Natural killer cell (primary cell): ENCODE data around the gene SLC22A23. TPM values are rescaled to one million over a fixed set of nuclear protein-coding genes. Genes with fewer than 3 reads are reported as not detected.

Source experiments
- ATAC-seq, 3 donors: fragments of 150-1000 bp in 2 of 3; fragments of 200-7000 bp in 1 of 3; cut with Tn5 transposase; 1 replicate in 1 of 3; 2 replicates in 2 of 3; pipeline ENCODE4 v1.10.0; 2021; ENCODE audit warnings: mild to moderate bottlenecking in 2 of 3, moderate library complexity in 2 of 3
- DNase-seq, 2 donors: peaks; one replicate each; pipeline versions ENCODE4 v3.0.0 to v3.0.0-alpha.2; 2013 to 2021; ENCODE audit warnings: mixed read lengths in 1 of 2
- H3K27ac ChIP-seq: one replicate; pipeline ENCODE4 v1.5.1; 2013; ENCODE audit warnings: mild to moderate bottlenecking, low read length
- H3K27me3 ChIP-seq: one replicate; pipeline ENCODE4 v1.6.1; 2013; ENCODE audit warnings: low read length; ENCODE audit not compliant: control insufficient read depth, insufficient read depth
- H3K36me3 ChIP-seq: one replicate; pipeline ENCODE4 v1.6.1; 2013; ENCODE audit warnings: low read length; ENCODE audit not compliant: control insufficient read depth, insufficient read depth
- H3K4me1 ChIP-seq: one replicate; pipeline ENCODE4 v1.6.1; 2013; ENCODE audit warnings: low read length; ENCODE audit not compliant: control insufficient read depth, insufficient read depth
- H3K4me3 ChIP-seq: one replicate; pipeline ENCODE4 v1.5.1; 2013; ENCODE audit warnings: low read length
- H3K9me3 ChIP-seq: one replicate; pipeline ENCODE4 v1.6.1; 2013; ENCODE audit warnings: low read length; ENCODE audit not compliant: control insufficient read depth, insufficient read depth
- H3K27ac Mint-ChIP-seq, 2 donors: one replicate each; pipeline ENCODE4 v1.8.0; 2022; ENCODE audit warnings: mild to moderate bottlenecking in 2 of 2, mixed read lengths in 2 of 2, moderate library complexity in 1 of 2
- H3K27me3 Mint-ChIP-seq, 2 donors: one replicate each; pipeline ENCODE4 v1.8.0; 2022; ENCODE audit warnings: low read depth in 2 of 2, mixed read lengths in 2 of 2
- H3K36me3 Mint-ChIP-seq: one replicate; pipeline ENCODE4 v1.8.0; 2022; ENCODE audit warnings: mixed read lengths
- H3K4me1 Mint-ChIP-seq, 2 donors: one replicate each; pipeline ENCODE4 v1.8.0; 2022; ENCODE audit warnings: mixed read lengths in 2 of 2
- H3K4me3 Mint-ChIP-seq: one replicate; pipeline ENCODE4 v1.8.0; 2022; ENCODE audit warnings: mild to moderate bottlenecking, moderate library complexity, mixed read lengths
- H3K9me3 Mint-ChIP-seq, 2 donors: one replicate each; pipeline ENCODE4 v1.8.0; 2022; ENCODE audit warnings: mixed read lengths in 2 of 2
- CTCF ChIP-seq: fragments of 200-600 bp; IDR thresholded peaks from one replicate; pipeline ENCODE4 v1.8.0; 2022; ENCODE audit warnings: antibody characterized with exemption
- WGBS: methylation state at CpG from one replicate; pipeline ENCODE4 v1.1.7; 2013; ENCODE audit warnings: missing lambda C conversion rate; ENCODE audit not compliant: insufficient coverage; 5-methylcytosine and 5-hydroxymethylcytosine counted together
- intact Hi-C: fragments of 100-400 bp; cut with micrococcal nuclease; formaldehyde crosslinking; loops from one replicate; pipeline ENCODE4 v1.14.2; 2022
- total RNA-seq, 4 donors: library from RNA; stranded (reverse); fragments of 120-200 nt in 1 of 4; gene quantifications; one replicate each; pipeline versions ENCODE4 v1.2.3 to v1.2.4, GENCODE V29; 2013 to 2022

Gene SLC22A23
- total RNA-seq, 3 donors from 2014 or later (not counting 1 experiment from before 2014, with no cell fraction given): 0.24 to 0.79 (median 0.38) TPM

GRCh38 chr6:3392930-3393835 is 63.7 kb downstream of the SLC22A23 start:
- Mint-ChIP-seq H3K4me3 (no peak overlapping the region), H3K4me1 (no peaks in the 10 kb centered on the region), H3K9me3 (no peaks in the 10 kb centered on the region), H3K27ac (no peak overlapping the region), H3K36me3 (no peaks in the 10 kb centered on the region), H3K27me3 (peaks cover 2 to 4% of the 10 kb centered on the region in 2 donors)
- 84% methylated on average over 13 of the region's 13 CpGs for WGBS
- no peaks in the 10 kb centered on the region for H3K4me1 ChIP-seq
- H3K27ac ChIP-seq: no peak overlapping the region
- no peak for TF ChIP-seq CTCF
- no peaks in the 10 kb centered on the region for H3K36me3 ChIP-seq
- DNase-seq (no peak), ATAC-seq (no peak)
- intact Hi-C loops: no loop called here
- no peaks in the 10 kb centered on the region for H3K9me3 ChIP-seq
- no peak overlapping the region for H3K4me3 ChIP-seq
- no peaks in the 10 kb centered on the region for H3K27me3 ChIP-seq

- no peaks in the 10 kb centered on the region for H3K4me1 ChIP-seq
- no peaks in the 10 kb centered on the region for H3K9me3 Mint-ChIP-seq
- no peak overlapping the region for H3K27ac ChIP-seq
- intact Hi-C loops: no loop called here
- no peaks in the 10 kb centered on the region for H3K36me3 Mint-ChIP-seq
- peaks cover 11 to 14% of the 10 kb centered on the region in 2 donors for H3K27me3 Mint-ChIP-seq
- no peak overlapping the region for H3K4me3 Mint-ChIP-seq
- no peak overlapping the region for H3K27ac Mint-ChIP-seq
- no peak for DNase-seq
- H3K9me3 ChIP-seq: no peaks in the 10 kb centered on the region
- no peak for ATAC-seq
- H3K4me3 ChIP-seq: no peak overlapping the region
- no peak for TF ChIP-seq CTCF
- WGBS: 100% methylated on average over 3 of the region's 3 CpGs
- no peaks in the 10 kb centered on the region for H3K4me1 Mint-ChIP-seq
- no peaks in the 10 kb centered on the region for H3K27me3 ChIP-seq
- no peaks in the 10 kb centered on the region for H3K36me3 ChIP-seq
These were observed 64.9 kb downstream of the SLC22A23 start for GRCh38 chr6:3391902-3392458.

- no peaks in the 10 kb centered on the region for H3K36me3 ChIP-seq
- H3K4me3 ChIP-seq: no peak overlapping the region
- TF ChIP-seq CTCF: no peak
- no peaks in the 10 kb centered on the region for H3K27me3 ChIP-seq
- Mint-ChIP-seq H3K27ac (no peak overlapping the region), H3K36me3 (no peaks in the 10 kb centered on the region), H3K4me1 (no peaks in the 10 kb centered on the region), H3K4me3 (no peak overlapping the region), H3K9me3 (no peaks in the 10 kb centered on the region), H3K27me3 (peaks cover 11 to 15% of the 10 kb centered on the region in 2 donors)
- ATAC-seq (no peak), DNase-seq (no peak)
- no peak overlapping the region for H3K27ac ChIP-seq
- H3K4me1 ChIP-seq: no peaks in the 10 kb centered on the region
- no peaks in the 10 kb centered on the region for H3K9me3 ChIP-seq
- intact Hi-C loops: no loop called here
- WGBS: 98% methylated on average over 4 of the region's 5 CpGs
These were observed 66.2 kb downstream of the SLC22A23 start for GRCh38 chr6:3390698-3391097.
